ENCODE results near the gene AGPAT3.

The AGPAT3 gene

GRCh38 chr21:44012474-44013379 is 147.7 kb downstream of the AGPAT3 start (continued):
- TF ChIP-seq, protein P1, sequence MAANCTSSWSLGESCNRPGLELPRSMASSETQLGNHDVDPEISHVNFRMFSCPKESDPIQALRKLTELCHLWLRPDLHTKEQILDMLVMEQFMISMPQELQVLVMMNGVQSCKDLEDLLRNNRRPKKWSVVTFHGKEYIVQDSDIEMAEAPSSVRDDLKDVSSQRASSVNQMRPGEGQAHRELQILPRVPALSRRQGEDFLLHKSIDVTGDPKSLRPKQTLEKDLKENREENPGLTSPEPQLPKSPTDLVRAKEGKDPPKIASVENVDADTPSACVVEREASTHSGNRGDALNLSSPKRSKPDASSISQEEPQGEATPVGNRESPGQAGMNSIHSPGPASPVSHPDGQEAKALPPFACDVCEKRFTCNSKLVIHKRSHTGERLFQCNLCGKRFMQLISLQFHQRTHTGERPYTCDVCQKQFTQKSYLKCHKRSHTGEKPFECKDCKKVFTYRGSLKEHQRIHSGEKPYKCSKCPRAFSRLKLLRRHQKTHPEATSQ (tag by site-specific recombination; IDR thresholded peaks at IDR 0.05) = no peak
- TF ChIP-seq ZBTB17 (tag by site-specific recombination; IDR thresholded peaks at IDR 0.05) (no peak), ZNF184 (tag by site-specific recombination; IDR thresholded peaks at IDR 0.05) (0 out of 2 replicates have a peak, but pooled peaks have one; percentile 21), SP2 (tag by site-specific recombination; IDR thresholded peaks at IDR 0.05) (peak; percentile 27), KLF7 (tag by site-specific recombination; IDR thresholded peaks at IDR 0.05; ENCODE audit: borderline replicate concordance) (no peak), OSR2 (tag by site-specific recombination; IDR thresholded peaks at IDR 0.05) (no peak), ZNF311 (tag by site-specific recombination; IDR thresholded peaks at IDR 0.05; ENCODE audit: borderline replicate concordance) (no peak), SALL2 (tag by site-specific recombination; IDR thresholded peaks at IDR 0.05; ENCODE audit: borderline replicate concordance) (no peak), SP3 (tag by site-specific recombination; IDR thresholded peaks at IDR 0.05) (peak; percentile 78), ZNF433 (tag by site-specific recombination; IDR thresholded peaks at IDR 0.05; ENCODE audit: low read depth) (no peak), ZNF155 (tag by site-specific recombination; IDR thresholded peaks at IDR 0.05) (no peak), ZNF670 (tag by site-specific recombination; IDR thresholded peaks at IDR 0.05; ENCODE audit: low read depth) (no peak), ZNF660 (tag by site-specific recombination; IDR thresholded peaks at IDR 0.05) (0 out of 2 replicates have a peak, but pooled peaks have one; percentile 14), ZNF621 (tag by site-specific recombination; IDR thresholded peaks at IDR 0.05) (no peak), ZNF549 (tag by site-specific recombination; IDR thresholded peaks at IDR 0.05) (no peak), ZNF157 (tag by site-specific recombination; IDR thresholded peaks at IDR 0.05) (no peak), ZNF791 (tag by site-specific recombination; IDR thresholded peaks at IDR 0.05) (no peak), ZNF221 (tag by site-specific recombination; IDR thresholded peaks at IDR 0.05; ENCODE audit: borderline replicate concordance) (peak; percentile 53; the same call in 1 of the 2 replicates), ZNF558 (tag by site-specific recombination; IDR thresholded peaks at IDR 0.05) (no peak), ZBTB1 (tag by site-specific recombination; IDR thresholded peaks at IDR 0.05) (no peak), ZBTB20 (tag by site-specific recombination; IDR thresholded peaks at IDR 0.05) (peak; percentile 76; the same call in 1 of the 2 replicates), ZNF354C (tag by site-specific recombination; IDR thresholded peaks at IDR 0.05; ENCODE audit: borderline replicate concordance, low read depth) (no peak), ZFP37 (tag by site-specific recombination; IDR thresholded peaks at IDR 0.05) (no peak), ZNF580 (tag by site-specific recombination; IDR thresholded peaks at IDR 0.05) (no peak), RBAK (tag by site-specific recombination; IDR thresholded peaks at IDR 0.05) (no peak), ZBTB21 (tag by site-specific recombination; IDR thresholded peaks at IDR 0.05) (no peak), ZNF596 (tag by site-specific recombination; IDR thresholded peaks at IDR 0.05) (no peak), ZEB2 (tag by site-specific recombination; IDR thresholded peaks at IDR 0.05) (peak; percentile 17; the same call in 1 of the 2 replicates), ZNF785 (tag by site-specific recombination; IDR thresholded peaks at IDR 0.05) (no peak), SP7 (tag by site-specific recombination; IDR thresholded peaks at IDR 0.05) (no peak; the same call in 1 of the 2 replicates)
- TF ChIP-seq, protein P2, sequence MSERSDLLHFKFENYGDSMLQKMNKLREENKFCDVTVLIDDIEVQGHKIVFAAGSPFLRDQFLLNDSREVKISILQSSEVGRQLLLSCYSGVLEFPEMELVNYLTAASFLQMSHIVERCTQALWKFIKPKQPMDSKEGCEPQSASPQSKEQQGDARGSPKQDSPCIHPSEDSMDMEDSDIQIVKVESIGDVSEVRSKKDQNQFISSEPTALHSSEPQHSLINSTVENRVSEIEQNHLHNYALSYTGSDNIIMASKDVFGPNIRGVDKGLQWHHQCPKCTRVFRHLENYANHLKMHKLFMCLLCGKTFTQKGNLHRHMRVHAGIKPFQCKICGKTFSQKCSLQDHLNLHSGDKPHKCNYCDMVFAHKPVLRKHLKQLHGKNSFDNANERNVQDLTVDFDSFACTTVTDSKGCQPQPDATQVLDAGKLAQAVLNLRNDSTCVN (tag by site-specific recombination; optimal IDR thresholded peaks at IDR 0.05) = peak; percentile 80
- TF ChIP-seq, protein P3, sequence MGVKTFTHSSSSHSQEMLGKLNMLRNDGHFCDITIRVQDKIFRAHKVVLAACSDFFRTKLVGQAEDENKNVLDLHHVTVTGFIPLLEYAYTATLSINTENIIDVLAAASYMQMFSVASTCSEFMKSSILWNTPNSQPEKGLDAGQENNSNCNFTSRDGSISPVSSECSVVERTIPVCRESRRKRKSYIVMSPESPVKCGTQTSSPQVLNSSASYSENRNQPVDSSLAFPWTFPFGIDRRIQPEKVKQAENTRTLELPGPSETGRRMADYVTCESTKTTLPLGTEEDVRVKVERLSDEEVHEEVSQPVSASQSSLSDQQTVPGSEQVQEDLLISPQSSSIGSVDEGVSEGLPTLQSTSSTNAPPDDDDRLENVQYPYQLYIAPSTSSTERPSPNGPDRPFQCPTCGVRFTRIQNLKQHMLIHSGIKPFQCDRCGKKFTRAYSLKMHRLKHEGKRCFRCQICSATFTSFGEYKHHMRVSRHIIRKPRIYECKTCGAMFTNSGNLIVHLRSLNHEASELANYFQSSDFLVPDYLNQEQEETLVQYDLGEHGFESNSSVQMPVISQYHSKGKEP (tag by site-specific recombination; IDR thresholded peaks at IDR 0.05) = no peak
- TF ChIP-seq, protein P4, sequence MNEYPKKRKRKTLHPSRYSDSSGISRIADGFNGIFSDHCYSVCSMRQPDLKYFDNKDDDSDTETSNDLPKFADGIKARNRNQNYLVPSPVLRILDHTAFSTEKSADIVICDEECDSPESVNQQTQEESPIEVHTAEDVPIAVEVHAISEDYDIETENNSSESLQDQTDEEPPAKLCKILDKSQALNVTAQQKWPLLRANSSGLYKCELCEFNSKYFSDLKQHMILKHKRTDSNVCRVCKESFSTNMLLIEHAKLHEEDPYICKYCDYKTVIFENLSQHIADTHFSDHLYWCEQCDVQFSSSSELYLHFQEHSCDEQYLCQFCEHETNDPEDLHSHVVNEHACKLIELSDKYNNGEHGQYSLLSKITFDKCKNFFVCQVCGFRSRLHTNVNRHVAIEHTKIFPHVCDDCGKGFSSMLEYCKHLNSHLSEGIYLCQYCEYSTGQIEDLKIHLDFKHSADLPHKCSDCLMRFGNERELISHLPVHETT (tag by site-specific recombination; IDR thresholded peaks at IDR 0.05) = peak; percentile 37; the same call in 1 of the 2 replicates
- TF ChIP-seq, protein P5, sequence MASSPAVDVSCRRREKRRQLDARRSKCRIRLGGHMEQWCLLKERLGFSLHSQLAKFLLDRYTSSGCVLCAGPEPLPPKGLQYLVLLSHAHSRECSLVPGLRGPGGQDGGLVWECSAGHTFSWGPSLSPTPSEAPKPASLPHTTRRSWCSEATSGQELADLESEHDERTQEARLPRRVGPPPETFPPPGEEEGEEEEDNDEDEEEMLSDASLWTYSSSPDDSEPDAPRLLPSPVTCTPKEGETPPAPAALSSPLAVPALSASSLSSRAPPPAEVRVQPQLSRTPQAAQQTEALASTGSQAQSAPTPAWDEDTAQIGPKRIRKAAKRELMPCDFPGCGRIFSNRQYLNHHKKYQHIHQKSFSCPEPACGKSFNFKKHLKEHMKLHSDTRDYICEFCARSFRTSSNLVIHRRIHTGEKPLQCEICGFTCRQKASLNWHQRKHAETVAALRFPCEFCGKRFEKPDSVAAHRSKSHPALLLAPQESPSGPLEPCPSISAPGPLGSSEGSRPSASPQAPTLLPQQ (tag by site-specific recombination; IDR thresholded peaks at IDR 0.05) = peak; percentile 14; the same call in 1 of the 2 replicates
